Activated CD8-positive, alpha-beta memory T cell treated with anti-CD3 and anti-CD28 coated beads, Interleukin-2, amount 10 ng/mL, durations not matched to agents 7 days and 5 days (primary cell): Measurements from ENCODE around the gene SLC18B1. TPM values are rescaled to one million over a fixed set of nuclear protein-coding genes. Genes with fewer than 3 reads are reported as not detected.

ENCODE experiments used
- ATAC-seq: fragments of 150-1000 bp; cut with Tn5 transposase; one replicate; pipeline ENCODE4 v1.10.0; 2021; ENCODE audit warnings: moderate library complexity
- CTCF ChIA-PET: fragments of 350-600 bp; sonication (Branson Sonifier 250); formaldehyde crosslinking; loops from one replicate; lab custom pipeline; 2021; ENCODE audit warnings: antibody characterized with exemption; lab: Charles Lee
- DNase-seq: peaks from one replicate; pipeline ENCODE4 v3.0.0-alpha.2; 2020
- H3K27ac Mint-ChIP-seq: one replicate; pipeline ENCODE4 v1.8.0; 2021; ENCODE audit warnings: mild to moderate bottlenecking, mixed read lengths
- H3K27me3 Mint-ChIP-seq: one replicate; pipeline ENCODE4 v1.8.0; 2021; ENCODE audit warnings: mixed read lengths
- H3K36me3 Mint-ChIP-seq: one replicate; pipeline ENCODE4 v1.8.0; 2021; ENCODE audit warnings: mild to moderate bottlenecking, mixed read lengths
- H3K4me1 Mint-ChIP-seq: one replicate; pipeline ENCODE4 v1.8.0; 2021; ENCODE audit warnings: mixed read lengths
- H3K4me3 Mint-ChIP-seq: one replicate; pipeline ENCODE4 v1.8.0; 2021; ENCODE audit warnings: mild to moderate bottlenecking, moderate library complexity, mixed read lengths
- H3K9me3 Mint-ChIP-seq: one replicate; pipeline ENCODE4 v1.8.0; 2022; ENCODE audit warnings: low read depth, mixed read lengths
- total RNA-seq, 2 experiments: library from RNA; stranded (reverse); gene quantifications; one replicate each; pipeline ENCODE4 v1.2.3, GENCODE V29; 2021

Gene SLC18B1
- 1 to 10 TPM; 6.4 to 7.8 TPM for total RNA-seq

DNA sequence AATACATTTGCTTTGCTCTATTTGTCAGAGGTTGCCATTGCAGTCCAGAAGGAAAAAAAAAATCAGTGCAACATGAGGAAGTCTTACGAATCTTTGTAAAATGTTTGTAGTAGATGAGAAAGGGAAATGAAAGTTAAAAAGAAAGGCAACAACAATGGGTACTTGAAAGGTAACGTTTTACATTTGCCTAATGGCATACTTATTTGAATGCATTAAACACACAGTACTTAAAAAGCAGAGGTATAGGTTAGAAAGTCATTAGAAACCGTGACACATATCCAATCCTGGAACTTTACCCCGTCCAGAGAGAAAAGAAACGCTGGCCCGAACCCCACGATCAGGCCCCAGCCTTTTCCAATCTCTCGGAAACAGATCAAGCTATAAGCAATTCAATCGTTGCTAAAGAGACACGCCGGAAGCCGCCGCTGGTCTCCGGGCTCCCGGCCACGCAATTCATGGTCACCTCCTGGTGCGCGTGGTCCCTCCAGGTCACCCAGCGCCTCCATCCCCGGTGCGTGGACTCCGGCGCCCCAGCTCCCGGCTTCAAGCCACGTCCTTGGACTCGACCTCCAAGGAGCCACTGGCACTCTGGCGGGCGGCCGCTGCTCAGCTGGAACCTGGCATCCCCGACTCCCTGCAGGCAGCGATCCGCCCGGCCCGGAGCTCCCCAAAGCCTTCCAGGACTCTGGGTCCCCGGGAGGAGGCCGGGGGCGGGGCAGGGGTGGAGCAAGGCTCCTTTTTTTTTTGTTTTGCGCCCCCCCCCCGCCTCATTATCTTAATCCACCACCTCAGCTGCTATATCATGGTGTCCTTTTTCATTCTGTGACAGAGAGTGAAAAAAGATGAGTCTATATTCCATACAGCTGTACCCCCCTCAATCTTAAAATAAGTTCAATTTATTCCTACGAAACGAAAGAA, at the start of gene SLC18B1:
TSS of gene SLC18B1 (minus strand) at position 687 of the 918 bp plus-strand sequence. CDS start at position 506, 181 bp downstream.
- Mint-ChIP-seq H3K36me3 (peaks cover 5% of the 10 kb centered on the region), H3K4me1 (peaks cover 16% of the 10 kb centered on the region), H3K9me3 (no peaks in the 10 kb centered on the region), H3K4me3 (no peak within 1 kb of the TSS), H3K27ac (no peak within 1 kb of the TSS), H3K27me3 (no peaks in the 10 kb centered on the region)
- DNase-seq: peak; percentile 62
- CTCF ChIA-PET: interaction anchor here (0.6 to 4.6 kb wide), 23 partner anchors 9 to 280 kb away, joined by 3 to 51 read pairs (median 3); partner anchors contain the start of gene RPS12
- peak; percentile 76 for ATAC-seq

DNA sequence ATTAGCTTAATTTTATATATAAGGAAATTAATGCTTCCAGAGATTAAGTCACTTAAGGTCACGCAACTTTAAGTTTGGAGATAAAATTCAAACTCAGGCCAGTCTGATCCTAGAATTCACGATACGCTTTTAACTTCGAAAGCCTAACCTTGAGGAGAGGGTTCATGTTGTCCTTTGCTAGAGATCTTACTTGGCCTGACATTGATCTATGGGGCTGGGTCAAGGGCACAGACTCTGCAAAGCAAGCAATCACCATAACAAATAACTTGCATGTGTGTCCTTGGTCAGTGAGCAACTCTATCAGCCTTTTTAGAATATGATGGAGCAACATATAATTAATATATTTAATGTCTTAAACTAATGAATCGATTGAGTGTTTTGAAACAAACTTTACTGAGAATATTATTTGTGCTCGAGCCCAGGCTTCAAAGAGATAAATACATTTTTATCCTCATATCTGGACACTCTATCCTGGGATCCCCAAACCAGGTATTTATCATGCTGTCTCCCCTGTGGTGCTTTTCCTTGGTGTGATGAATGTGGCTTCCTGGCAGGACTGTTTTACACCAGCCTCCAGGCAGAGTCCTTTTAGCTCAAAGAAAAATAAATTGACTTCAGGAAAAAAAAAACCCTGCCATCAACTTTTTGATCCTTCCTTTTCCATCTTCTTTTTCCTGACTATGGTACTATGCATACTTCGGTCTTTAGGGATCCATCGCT, 45.0 kb upstream of the SLC18B1 start:
- H3K4me3 Mint-ChIP-seq: no peak overlapping the region
- no peak overlapping the region for H3K27ac Mint-ChIP-seq
- CTCF ChIA-PET: no interaction called here
- ATAC-seq: no peak
- peaks cover 5% of the 10 kb centered on the region for H3K27me3 Mint-ChIP-seq
- no peak for DNase-seq
- no peaks in the 10 kb centered on the region for H3K9me3 Mint-ChIP-seq
- H3K4me1 Mint-ChIP-seq: no peaks in the 10 kb centered on the region
- H3K36me3 Mint-ChIP-seq: no peaks in the 10 kb centered on the region

DNA sequence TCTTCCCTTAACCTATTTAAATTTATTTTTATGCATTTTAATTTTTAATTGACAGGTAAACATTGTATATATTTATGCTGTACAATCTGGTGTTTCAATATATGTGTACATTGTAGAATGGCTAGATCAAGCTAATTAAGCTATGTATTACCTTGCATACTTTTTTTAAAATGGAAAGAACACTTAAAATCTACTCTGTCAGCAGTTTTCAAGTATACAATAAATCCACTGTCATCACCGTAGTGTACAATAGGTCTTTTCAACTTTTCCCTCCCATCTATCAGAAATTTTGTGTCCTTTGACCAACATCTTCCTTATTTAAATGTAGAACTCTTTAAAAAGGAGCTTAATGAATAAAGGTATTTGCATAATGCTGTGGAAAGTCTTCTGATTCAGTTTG, 43.5 kb upstream of the SLC18B1 start:
- H3K4me1 Mint-ChIP-seq: no peaks in the 10 kb centered on the region
- H3K9me3 Mint-ChIP-seq: no peaks in the 10 kb centered on the region
- no peak for DNase-seq
- peaks cover 5% of the 10 kb centered on the region for H3K27me3 Mint-ChIP-seq
- no peak for ATAC-seq
- no peak overlapping the region for H3K4me3 Mint-ChIP-seq
- no peak overlapping the region for H3K27ac Mint-ChIP-seq
- CTCF ChIA-PET: no interaction called here
- H3K36me3 Mint-ChIP-seq: no peaks in the 10 kb centered on the region

DNA sequence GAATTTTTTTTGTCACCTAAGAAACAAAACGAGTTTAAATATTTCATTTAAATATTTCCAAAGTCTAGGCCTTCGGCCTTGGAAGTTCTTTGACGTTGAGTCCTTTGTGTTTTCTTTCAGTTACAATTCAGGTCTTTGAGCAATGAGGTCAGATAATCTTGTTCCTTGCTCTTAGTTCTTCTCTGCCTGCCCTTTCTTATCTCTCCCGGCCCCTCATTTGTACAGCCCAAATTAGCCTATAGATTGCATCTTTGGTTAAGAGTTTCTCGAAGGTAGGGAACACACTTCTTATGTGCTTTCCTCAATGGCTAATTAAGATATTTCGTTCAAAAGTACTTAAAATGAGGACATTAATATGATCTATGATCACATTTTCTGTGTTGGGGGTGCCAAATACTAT, 34.5 kb upstream of the SLC18B1 start:
- H3K9me3 Mint-ChIP-seq: no peaks in the 10 kb centered on the region
- no peaks in the 10 kb centered on the region for H3K27me3 Mint-ChIP-seq
- DNase-seq (no peak), ATAC-seq (no peak)
- H3K4me3 Mint-ChIP-seq: no peak overlapping the region
- no peaks in the 10 kb centered on the region for H3K36me3 Mint-ChIP-seq
- no peaks in the 10 kb centered on the region for H3K4me1 Mint-ChIP-seq
- H3K27ac Mint-ChIP-seq: no peak overlapping the region
- CTCF ChIA-PET: interaction anchor here (1.8 kb wide), 1 partner anchor 9 kb away, joined by 7 read pairs; no protein-coding TSS in a partner anchor

DNA sequence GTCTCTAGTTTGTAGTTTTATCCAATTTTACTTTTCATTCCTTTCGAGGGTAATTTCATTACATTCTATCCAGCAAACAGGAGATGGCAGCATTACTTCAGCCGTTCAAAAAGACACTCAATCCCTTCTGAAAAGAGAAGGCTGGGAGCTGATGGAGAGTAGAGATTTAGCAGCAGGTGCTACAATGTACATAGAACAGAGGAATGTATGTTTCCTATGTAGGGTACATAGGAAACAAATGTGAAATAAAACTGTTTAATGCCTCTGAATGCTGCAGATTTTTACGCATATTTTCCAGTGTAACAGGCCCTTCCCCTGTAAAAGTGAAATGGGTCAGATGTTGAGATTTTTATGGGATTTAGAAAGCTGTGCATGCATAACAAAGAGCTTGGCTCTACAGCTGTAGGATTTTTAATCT, 31.9 kb upstream of the SLC18B1 start:
- ATAC-seq: no peak
- no peaks in the 10 kb centered on the region for H3K9me3 Mint-ChIP-seq
- DNase-seq: no peak
- no peaks in the 10 kb centered on the region for H3K27me3 Mint-ChIP-seq
- H3K36me3 Mint-ChIP-seq: no peaks in the 10 kb centered on the region
- H3K4me3 Mint-ChIP-seq: no peak overlapping the region
- CTCF ChIA-PET: interaction anchor here (0.7 to 1.3 kb wide), 3 partner anchors 8 to 12 kb away, joined by 3 to 4 read pairs (median 4); no protein-coding TSS in a partner anchor
- no peaks in the 10 kb centered on the region for H3K4me1 Mint-ChIP-seq
- H3K27ac Mint-ChIP-seq: no peak overlapping the region

DNA sequence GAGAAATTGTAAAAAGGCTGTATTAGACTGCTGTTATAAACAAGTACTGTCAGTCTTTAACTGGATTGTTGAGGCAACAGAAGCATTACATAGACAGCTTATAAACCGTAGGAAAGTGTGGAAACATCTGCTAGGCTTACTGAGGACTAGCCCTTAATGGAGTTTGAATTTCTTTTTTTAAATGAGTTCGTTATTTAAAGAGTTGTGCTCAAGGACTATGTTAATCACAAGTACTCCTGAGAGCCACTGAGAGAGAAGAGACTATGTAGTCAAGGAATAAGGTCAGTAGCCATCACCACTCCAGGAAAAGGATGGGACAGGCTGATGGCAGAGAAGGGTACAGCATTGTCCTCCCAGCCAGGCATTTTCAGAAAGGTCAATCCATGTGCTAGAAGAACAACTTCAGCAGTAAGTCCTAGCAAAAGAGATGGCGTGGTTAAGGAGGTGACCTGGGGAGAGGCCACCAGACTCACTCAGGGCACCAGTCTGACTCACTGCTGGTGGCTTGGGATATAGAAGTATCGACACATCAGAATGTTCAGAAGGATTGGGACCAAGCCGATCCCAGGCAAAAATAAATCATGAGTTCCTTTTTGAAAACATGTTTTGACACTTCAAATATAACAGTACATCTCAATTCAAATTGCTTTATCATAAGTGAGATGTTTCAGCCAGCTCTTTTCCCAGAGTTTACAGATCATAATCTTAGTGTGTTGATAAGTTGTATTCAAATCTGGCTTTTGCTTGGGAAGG, 22.4 kb upstream of the SLC18B1 start:
- peak; percentile 9 for ATAC-seq

DNA sequence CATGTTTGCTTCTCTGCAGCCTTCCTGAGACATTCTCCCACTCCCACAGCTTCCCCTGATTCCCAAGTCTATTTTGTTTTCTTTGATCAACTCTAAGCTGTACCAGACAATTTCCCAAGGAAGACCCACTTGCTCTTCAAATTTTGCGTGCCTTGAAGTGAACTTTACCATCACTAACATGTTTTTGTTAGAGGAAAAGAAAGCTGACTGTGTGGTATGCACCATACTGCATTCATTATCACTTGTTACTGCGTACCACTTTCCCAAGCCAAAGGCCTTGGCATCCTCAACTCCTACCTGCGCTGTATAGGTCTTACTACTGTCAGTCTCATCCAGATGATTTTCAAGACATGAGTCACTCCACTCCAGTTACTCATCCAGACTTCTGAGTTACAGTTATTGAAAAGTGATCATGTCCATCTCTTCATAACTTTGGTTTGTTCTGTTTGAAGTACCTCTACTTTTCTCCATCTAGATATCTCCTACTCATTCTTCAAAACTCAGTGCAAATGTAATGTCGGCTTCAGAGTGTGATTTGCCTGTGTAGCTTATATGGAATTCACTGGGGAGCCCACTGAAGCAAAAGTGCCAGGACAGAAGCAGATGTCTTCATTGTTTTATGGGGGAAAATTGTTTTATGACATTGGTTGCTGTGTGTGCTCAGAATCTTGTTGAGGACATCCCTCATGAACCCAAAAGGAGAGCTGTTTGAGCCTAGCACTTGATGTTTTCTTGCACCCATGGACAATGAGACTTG, 21.1 kb upstream of the SLC18B1 start:
- Mint-ChIP-seq H3K27ac (peak overlapping the region; percentile 3), H3K36me3 (peaks cover 51% of the 10 kb centered on the region), H3K4me3 (no peak overlapping the region), H3K9me3 (no peaks in the 10 kb centered on the region), H3K27me3 (no peaks in the 10 kb centered on the region), H3K4me1 (peaks cover 45% of the 10 kb centered on the region)
- ATAC-seq: no peak
- CTCF ChIA-PET: interaction anchor here (0.8 to 7.9 kb wide), 3 partner anchors 20 to 149 kb away, joined by 3 to 51 read pairs (median 6); partner anchors contain the start of gene SLC18B1
- DNase-seq: no peak

More for the DNA sequence above, 22.4 kb upstream of the SLC18B1 start:
- no peak overlapping the region for H3K27ac Mint-ChIP-seq
- CTCF ChIA-PET: interaction anchor here (0.8 to 1.6 kb wide), 4 partner anchors 8 to 151 kb away, joined by 3 to 6 read pairs (median 4); partner anchors contain the start of gene SLC18B1
- H3K27me3 Mint-ChIP-seq: no peaks in the 10 kb centered on the region
- H3K4me1 Mint-ChIP-seq: peaks cover 38% of the 10 kb centered on the region
- no peak for DNase-seq
- H3K36me3 Mint-ChIP-seq: peaks cover 38% of the 10 kb centered on the region
- no peak overlapping the region for H3K4me3 Mint-ChIP-seq
- H3K9me3 Mint-ChIP-seq: no peaks in the 10 kb centered on the region

DNA sequence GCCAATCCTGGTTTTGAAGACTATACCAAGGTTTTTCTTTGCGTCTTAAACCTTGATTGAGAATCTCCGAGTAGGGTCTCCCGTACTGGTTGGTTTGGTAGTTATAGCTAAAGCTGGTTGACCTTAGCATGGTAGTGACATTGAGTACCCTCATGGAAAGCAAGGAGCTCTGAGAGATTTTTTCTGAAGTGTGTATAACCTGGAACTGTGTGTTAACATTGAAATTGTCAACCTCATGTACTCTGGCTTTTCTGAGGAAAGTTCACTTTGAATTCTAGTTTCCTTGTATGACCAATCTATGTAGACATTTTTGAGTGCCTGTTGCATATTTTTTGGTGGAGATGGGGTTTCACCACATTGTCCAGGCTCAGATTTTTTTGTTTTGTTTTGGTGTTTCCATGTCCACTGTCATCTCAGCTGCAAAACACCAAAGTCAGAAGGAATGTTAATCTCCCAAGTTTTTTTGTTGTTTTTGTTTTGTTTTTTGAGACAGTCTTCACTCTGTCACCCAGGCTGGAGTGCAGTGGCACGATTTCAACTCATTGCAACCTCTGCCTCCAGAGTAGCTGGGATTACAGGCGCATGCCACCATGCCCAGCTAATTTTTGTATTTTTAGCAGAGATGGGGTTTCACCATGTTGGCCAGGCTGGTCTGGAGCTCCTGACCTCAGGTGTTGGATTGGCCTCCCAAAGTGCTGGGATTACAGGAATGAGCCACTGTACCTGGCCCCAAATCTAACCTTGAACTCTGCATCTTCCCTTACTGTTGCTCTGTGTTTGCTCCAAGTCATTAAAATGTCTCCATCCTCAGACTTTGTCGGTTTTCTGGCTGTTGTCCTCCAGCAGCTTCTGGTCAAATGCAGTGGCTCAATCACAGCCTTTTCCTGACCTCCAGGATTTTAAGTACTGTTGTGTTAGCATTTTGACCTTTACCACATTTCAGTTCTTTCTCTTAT, 20.2 kb upstream of the SLC18B1 start:
- no peak for DNase-seq
- ATAC-seq: no peak
- peaks cover 58% of the 10 kb centered on the region for H3K36me3 Mint-ChIP-seq
- CTCF ChIA-PET: interaction anchor here (1.8 to 7.9 kb wide), 2 partner anchors 12 to 19 kb away, joined by 4 to 51 read pairs; partner anchors contain the start of gene SLC18B1
- no peaks in the 10 kb centered on the region for H3K27me3 Mint-ChIP-seq
- H3K27ac Mint-ChIP-seq: no peak overlapping the region
- no peaks in the 10 kb centered on the region for H3K9me3 Mint-ChIP-seq
- peaks cover 45% of the 10 kb centered on the region for H3K4me1 Mint-ChIP-seq
- H3K4me3 Mint-ChIP-seq: no peak overlapping the region

DNA sequence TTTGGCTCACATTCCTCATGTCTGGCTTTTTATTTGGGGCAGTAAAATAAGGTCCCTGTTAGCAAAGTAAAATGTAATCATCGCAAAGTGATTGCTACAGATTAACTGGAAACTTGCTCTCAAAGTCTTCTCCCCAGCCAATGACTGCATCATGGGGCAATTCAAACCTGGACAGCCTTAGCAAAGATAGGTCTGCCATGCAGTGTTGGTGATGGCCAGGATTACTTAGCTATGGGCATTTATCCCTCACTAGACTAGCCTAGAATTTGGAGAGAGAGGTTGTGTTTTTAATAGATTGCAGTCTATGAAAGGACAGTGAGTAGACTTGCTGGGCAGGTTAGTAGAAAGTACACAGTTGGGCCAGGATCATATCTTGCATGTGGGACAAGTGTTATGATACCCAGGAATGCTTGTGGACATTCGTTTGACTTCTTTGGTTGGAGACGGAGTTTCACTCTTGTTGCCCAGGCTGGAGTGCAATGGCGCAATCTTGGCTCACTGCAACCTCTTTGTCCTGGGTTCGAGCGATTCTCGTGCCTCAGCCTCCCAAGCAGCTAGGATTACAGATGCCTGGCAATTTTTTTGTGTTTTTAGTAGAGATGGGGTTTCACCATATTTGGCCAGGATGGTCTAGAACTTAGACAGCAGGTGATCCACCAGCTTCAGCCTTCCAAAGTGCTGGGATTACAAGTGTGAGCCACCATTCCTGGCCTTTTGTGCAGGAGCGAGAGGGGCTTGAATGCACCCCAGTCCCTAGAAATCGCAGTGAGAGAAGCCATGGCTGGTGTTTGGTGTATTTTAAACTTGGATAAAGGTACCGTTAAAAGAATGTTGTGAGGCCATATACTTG, 19.3 kb upstream of the SLC18B1 start:
- Mint-ChIP-seq H3K9me3 (no peaks in the 10 kb centered on the region), H3K27me3 (no peaks in the 10 kb centered on the region)
- CTCF ChIA-PET: interaction anchor here (1.0 to 7.9 kb wide), 4 partner anchors 13 to 287 kb away, joined by 3 to 51 read pairs (median 4); partner anchors contain the start of gene SLC18B1

DNA sequence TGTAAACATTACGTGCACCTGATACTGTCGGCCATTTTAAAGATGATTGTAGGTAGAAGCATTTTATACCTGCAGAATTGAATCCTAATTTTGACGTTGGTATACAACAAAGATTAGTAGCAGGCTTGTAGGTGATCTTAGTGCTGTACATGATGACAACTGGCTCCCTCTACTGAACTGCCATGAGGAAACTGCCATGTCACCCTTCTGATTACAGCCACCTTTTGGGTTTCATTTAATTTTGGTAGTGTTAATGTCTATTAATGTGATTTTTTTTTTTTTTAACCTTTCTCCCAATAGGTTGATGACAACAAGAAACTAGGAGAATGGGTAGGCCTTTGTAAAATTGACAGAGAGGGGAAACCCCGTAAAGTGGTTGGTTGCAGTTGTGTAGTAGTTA, 18.2 kb upstream of the SLC18B1 start:
- Mint-ChIP-seq H3K9me3 (no peaks in the 10 kb centered on the region), H3K4me1 (peaks cover 49% of the 10 kb centered on the region), H3K27ac (peak overlapping the region; percentile 100), H3K4me3 (peak overlapping the region; percentile 97), H3K27me3 (no peaks in the 10 kb centered on the region), H3K36me3 (peaks cover 58% of the 10 kb centered on the region)
- no peak for DNase-seq
- no peak for ATAC-seq
- CTCF ChIA-PET: interaction anchor here (1.0 to 7.9 kb wide), 5 partner anchors 17 to 286 kb away, joined by 3 to 51 read pairs (median 5); partner anchors contain the start of gene SLC18B1

More for the DNA sequence above, 19.3 kb upstream of the SLC18B1 start:
- H3K4me3 Mint-ChIP-seq: no peak overlapping the region
- ATAC-seq (no peak), DNase-seq (no peak)
- peaks cover 58% of the 10 kb centered on the region for H3K36me3 Mint-ChIP-seq
- H3K4me1 Mint-ChIP-seq: peaks cover 43% of the 10 kb centered on the region
- no peak overlapping the region for H3K27ac Mint-ChIP-seq
